Measurements from ENCODE around the gene LMF1. TPM values are rescaled to one million over a fixed set of nuclear protein-coding genes. Genes with fewer than 3 reads are reported as not detected.

Gene LMF1
- total RNA-seq, 1 donor from 2014 or later: 26.2 TPM

GRCh38 chr16:937311-937710, 33.5 kb downstream of the LMF1 start:
- Mint-ChIP-seq H3K27ac (no peak overlapping the region), H3K27me3 (no peaks in the 10 kb centered on the region), H3K4me3 (ENCODE audit: low read depth) (no peak overlapping the region), H3K9me3 (ENCODE audit: low read depth) (peaks cover 9% of the 10 kb centered on the region), H3K36me3 (ENCODE audit: insufficient read depth) (peaks cover 27% of the 10 kb centered on the region), H3K4me1 (ENCODE audit: low read depth) (no peaks in the 10 kb centered on the region)
- DNase-seq (ENCODE audit: low spot score, unreplicated experiment): no peak
- TF ChIP-seq CTCF (IDR thresholded peaks at IDR 0.05; ENCODE audit: unreplicated experiment): no peak

- no peak overlapping the region for H3K27ac Mint-ChIP-seq
- H3K27me3 Mint-ChIP-seq: no peaks in the 10 kb centered on the region
- DNase-seq (ENCODE audit: low spot score, unreplicated experiment): no peak
- TF ChIP-seq CTCF (IDR thresholded peaks at IDR 0.05; ENCODE audit: unreplicated experiment): no peak
- H3K9me3 Mint-ChIP-seq (ENCODE audit: low read depth): no peaks in the 10 kb centered on the region
- peaks cover 13% of the 10 kb centered on the region for H3K36me3 Mint-ChIP-seq (ENCODE audit: insufficient read depth)
- H3K4me3 Mint-ChIP-seq (ENCODE audit: low read depth): no peak overlapping the region
- no peaks in the 10 kb centered on the region for H3K4me1 Mint-ChIP-seq (ENCODE audit: low read depth)
Observed at GRCh38 chr16:935684-936083, 35.1 kb downstream of the LMF1 start.

- H3K27me3 Mint-ChIP-seq: no peaks in the 10 kb centered on the region
- no peaks in the 10 kb centered on the region for H3K4me1 Mint-ChIP-seq (ENCODE audit: low read depth)
- TF ChIP-seq CTCF (IDR thresholded peaks at IDR 0.05; ENCODE audit: unreplicated experiment): no peak
Observed at GRCh38 chr16:934178-934577, 36.6 kb downstream of the LMF1 start.

GRCh38 chr16:933581-933980, 37.2 kb downstream of the LMF1 start:
- TF ChIP-seq CTCF (IDR thresholded peaks at IDR 0.05; ENCODE audit: unreplicated experiment): no peak
- Mint-ChIP-seq H3K27ac (no peak overlapping the region), H3K4me1 (ENCODE audit: low read depth) (no peaks in the 10 kb centered on the region), H3K27me3 (no peaks in the 10 kb centered on the region), H3K9me3 (ENCODE audit: low read depth) (no peaks in the 10 kb centered on the region), H3K4me3 (ENCODE audit: low read depth) (no peak overlapping the region), H3K36me3 (ENCODE audit: insufficient read depth) (peaks cover 4% of the 10 kb centered on the region)
- DNase-seq (ENCODE audit: low spot score, unreplicated experiment): no peak

More at GRCh38 chr16:934178-934577, 36.6 kb downstream of the LMF1 start:
- H3K36me3 Mint-ChIP-seq (ENCODE audit: insufficient read depth): peaks cover 5% of the 10 kb centered on the region
- H3K9me3 Mint-ChIP-seq (ENCODE audit: low read depth): no peaks in the 10 kb centered on the region
- DNase-seq (ENCODE audit: low spot score, unreplicated experiment): no peak
- no peak overlapping the region for H3K27ac Mint-ChIP-seq
- no peak overlapping the region for H3K4me3 Mint-ChIP-seq (ENCODE audit: low read depth)

- Mint-ChIP-seq H3K27ac (no peak overlapping the region), H3K36me3 (ENCODE audit: insufficient read depth) (peaks cover 4% of the 10 kb centered on the region), H3K4me1 (ENCODE audit: low read depth) (no peaks in the 10 kb centered on the region), H3K9me3 (ENCODE audit: low read depth) (no peaks in the 10 kb centered on the region), H3K4me3 (ENCODE audit: low read depth) (no peak overlapping the region), H3K27me3 (no peaks in the 10 kb centered on the region)
- no peak for DNase-seq (ENCODE audit: low spot score, unreplicated experiment)
- no peak for TF ChIP-seq CTCF (IDR thresholded peaks at IDR 0.05; ENCODE audit: unreplicated experiment)
Observed at GRCh38 chr16:932831-933330, 37.9 kb downstream of the LMF1 start.

Measured in progenitor cell of endocrine pancreas (in vitro differentiated cells).